Uterus (tissue), 4 donors: Measurements from ENCODE around the gene SKAP2. TPM values are rescaled to one million over a fixed set of nuclear protein-coding genes. Genes with fewer than 3 reads are reported as not detected.

Experiments
- DNase-seq, 2 donors: peaks; one replicate each; pipeline ENCODE4 v3.0.0-alpha.2; 2019 to 2020
- H3K27ac ChIP-seq, 2 donors: fragments of 200-600 bp; sonication (generic); 1 replicate in 1 of 2; 2 replicates in 1 of 2; pipeline ENCODE4 v1.5.1; 2016 to 2018
- H3K27me3 ChIP-seq, 2 donors: fragments of 200-600 bp; sonication (generic); one replicate each; pipeline ENCODE4 v1.5.1; 2018 to 2019; ENCODE audit warnings: control low read depth in 1 of 2
- H3K36me3 ChIP-seq, 2 donors: fragments of 200-600 bp; sonication (generic); one replicate each; pipeline ENCODE4 v1.5.1; 2019; ENCODE audit warnings: control low read depth in 1 of 2
- H3K4me1 ChIP-seq, 2 donors: fragments of 200-600 bp; sonication (generic); one replicate each; pipeline ENCODE4 v1.5.1; 2018 to 2019; ENCODE audit warnings: control low read depth in 1 of 2
- H3K4me3 ChIP-seq, 2 donors: fragments of 200-600 bp; sonication (generic); 1 replicate in 1 of 2; 2 replicates in 1 of 2; pipeline ENCODE4 v1.5.1; 2018 to 2019; ENCODE audit warnings: mild to moderate bottlenecking in 1 of 2
- H3K9me3 ChIP-seq, 2 donors: fragments of 200-600 bp; sonication (generic); one replicate each; pipeline ENCODE4 v1.5.1; 2019; ENCODE audit warnings: control low read depth in 1 of 2
- POLR2A ChIP-seq, 2 donors: fragments of 450-650 bp; IDR thresholded peaks; one replicate each; pipeline ENCODE4 v1.6.1; 2016; ENCODE audit warnings: antibody characterized with exemption in 2 of 2, mild to moderate bottlenecking in 1 of 2, moderate library complexity in 1 of 2
- intact Hi-C: fragments of 100-400 bp; cut with DNase I; formaldehyde crosslinking; loops from one replicate; pipeline ENCODE4 v1.15.1; 2023; ENCODE audit warnings: low total_unique reads
- total RNA-seq, 4 donors: library from RNA; depleted of rRNA in 3 of 4; stranded (reverse); fragments of >200 nt in 3 of 4; gene quantifications; one replicate each; pipeline versions ENCODE4 v1.1.0 to v1.2.4, GENCODE V29; 2014 to 2023
- TF ChIP-seq, protein P1 (sequence below), 4 experiments: fragments of 200-600 bp in 2 of 4; fragments of 450-650 bp in 2 of 4; sonication (generic) in 2 of 4; IDR thresholded peaks; one replicate each; pipeline ENCODE4 v1.5.1; 2016 to 2019; ENCODE audit warnings: antibody characterized with exemption in 4 of 4, mild to moderate bottlenecking in 2 of 4, moderate library complexity in 1 of 4
- donor health status: DM: yes; HTN: yes; CAD: no.

Gene SKAP2
- total RNA-seq, 4 donors from 2014 or later, result 3.3 to 50.6 (median 12.6) TPM

DNA sequence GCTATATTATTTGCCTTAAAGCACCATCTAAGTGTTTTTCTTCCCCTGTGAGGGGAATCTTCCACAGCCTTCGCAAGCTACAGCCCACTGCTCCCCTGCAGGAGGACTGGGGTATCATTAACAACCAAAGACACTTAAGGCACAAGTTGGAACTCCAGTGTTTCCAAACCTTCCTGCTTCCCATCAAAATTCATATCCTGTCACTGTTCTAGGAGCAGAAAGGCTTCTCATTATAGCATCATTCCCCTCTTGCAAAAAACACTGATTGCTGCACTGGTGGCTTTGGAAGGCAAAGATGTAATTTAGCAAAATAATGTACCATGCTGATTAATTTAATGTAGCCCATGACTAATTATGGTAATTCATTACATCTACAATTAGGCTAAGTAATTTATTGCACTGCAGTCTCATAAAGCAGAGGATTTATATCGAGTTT is 207.2 kb downstream of the SKAP2 start:
- no peak overlapping the region for H3K4me3 ChIP-seq
- no peak for TF ChIP-seq POLR2A (IDR thresholded peaks at IDR 0.05)
- TF ChIP-seq, protein P1, sequence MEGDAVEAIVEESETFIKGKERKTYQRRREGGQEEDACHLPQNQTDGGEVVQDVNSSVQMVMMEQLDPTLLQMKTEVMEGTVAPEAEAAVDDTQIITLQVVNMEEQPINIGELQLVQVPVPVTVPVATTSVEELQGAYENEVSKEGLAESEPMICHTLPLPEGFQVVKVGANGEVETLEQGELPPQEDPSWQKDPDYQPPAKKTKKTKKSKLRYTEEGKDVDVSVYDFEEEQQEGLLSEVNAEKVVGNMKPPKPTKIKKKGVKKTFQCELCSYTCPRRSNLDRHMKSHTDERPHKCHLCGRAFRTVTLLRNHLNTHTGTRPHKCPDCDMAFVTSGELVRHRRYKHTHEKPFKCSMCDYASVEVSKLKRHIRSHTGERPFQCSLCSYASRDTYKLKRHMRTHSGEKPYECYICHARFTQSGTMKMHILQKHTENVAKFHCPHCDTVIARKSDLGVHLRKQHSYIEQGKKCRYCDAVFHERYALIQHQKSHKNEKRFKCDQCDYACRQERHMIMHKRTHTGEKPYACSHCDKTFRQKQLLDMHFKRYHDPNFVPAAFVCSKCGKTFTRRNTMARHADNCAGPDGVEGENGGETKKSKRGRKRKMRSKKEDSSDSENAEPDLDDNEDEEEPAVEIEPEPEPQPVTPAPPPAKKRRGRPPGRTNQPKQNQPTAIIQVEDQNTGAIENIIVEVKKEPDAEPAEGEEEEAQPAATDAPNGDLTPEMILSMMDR (IDR thresholded peaks at IDR 0.05), result no peak
- H3K36me3 ChIP-seq, result no peaks in the 10 kb centered on the region
- DNase-seq, result no peak
- intact Hi-C loops, result no loop called here
- H3K27ac ChIP-seq, result no peak overlapping the region
- H3K27me3 ChIP-seq, result peaks cover 0 to 23% of the 10 kb centered on the region in 2 donors
- no peaks in the 10 kb centered on the region for H3K4me1 ChIP-seq
- H3K9me3 ChIP-seq, result no peaks in the 10 kb centered on the region

DNA sequence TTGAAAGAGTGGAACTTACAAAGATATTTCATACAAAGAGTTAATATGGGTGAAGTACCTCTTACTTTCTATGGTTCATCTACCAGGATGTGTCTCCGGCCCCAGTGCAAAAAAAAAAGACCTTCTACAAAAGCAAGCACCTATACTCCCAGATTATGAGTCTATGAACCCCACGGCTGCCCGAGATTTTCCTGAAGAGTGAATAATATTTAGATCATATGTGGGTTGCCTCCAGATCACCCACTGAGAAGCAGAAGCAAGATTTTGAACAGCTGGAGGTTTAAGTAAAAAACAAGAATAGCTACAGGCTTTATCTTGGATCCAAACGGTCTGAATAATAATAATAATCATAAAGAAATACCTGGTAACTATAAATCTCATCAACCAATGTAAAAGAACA is 207.7 kb downstream of the SKAP2 start:
- intact Hi-C loops, result no loop called here
- Histone ChIP-seq H3K36me3 (no peaks in the 10 kb centered on the region), H3K4me1 (no peaks in the 10 kb centered on the region), H3K4me3 (no peak overlapping the region), H3K27me3 (peaks cover 0 to 23% of the 10 kb centered on the region in 2 donors), H3K9me3 (no peaks in the 10 kb centered on the region), H3K27ac (no peak overlapping the region)
- DNase-seq, result no peak
- TF ChIP-seq POLR2A (IDR thresholded peaks at IDR 0.05), result no peak
- TF ChIP-seq, protein P1 (IDR thresholded peaks at IDR 0.05), result no peak

DNA sequence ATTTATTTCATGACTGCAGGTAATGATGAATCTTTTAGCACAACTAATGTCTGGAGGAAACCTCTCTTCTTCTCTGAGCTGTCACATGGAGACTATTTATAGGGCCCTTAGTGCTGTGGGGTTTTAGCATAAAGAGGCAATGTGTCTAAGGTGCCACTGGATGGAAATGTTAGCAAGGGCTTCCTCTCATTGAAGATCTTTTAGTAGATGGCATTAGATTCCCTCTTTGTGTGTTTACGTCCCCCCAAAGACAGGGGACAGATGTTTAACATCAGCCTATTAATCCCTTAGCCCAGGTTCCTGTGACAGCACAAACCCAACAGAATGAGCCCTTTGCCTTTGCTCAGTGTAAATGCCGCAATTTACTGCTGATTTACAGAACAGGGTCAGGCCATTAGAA is 208.6 kb downstream of the SKAP2 start:
- no peak overlapping the region for H3K27ac ChIP-seq
- no peaks in the 10 kb centered on the region for H3K9me3 ChIP-seq
- H3K4me1 ChIP-seq, result no peaks in the 10 kb centered on the region
- TF ChIP-seq POLR2A (IDR thresholded peaks at IDR 0.05), result no peak
- TF ChIP-seq, protein P1 (IDR thresholded peaks at IDR 0.05), result no peak
- no peaks in the 10 kb centered on the region for H3K36me3 ChIP-seq
- H3K27me3 ChIP-seq, result peaks cover 0 to 17% of the 10 kb centered on the region in 2 donors
- no peak for DNase-seq
- H3K4me3 ChIP-seq, result no peak overlapping the region
- intact Hi-C loops, result no loop called here

DNA sequence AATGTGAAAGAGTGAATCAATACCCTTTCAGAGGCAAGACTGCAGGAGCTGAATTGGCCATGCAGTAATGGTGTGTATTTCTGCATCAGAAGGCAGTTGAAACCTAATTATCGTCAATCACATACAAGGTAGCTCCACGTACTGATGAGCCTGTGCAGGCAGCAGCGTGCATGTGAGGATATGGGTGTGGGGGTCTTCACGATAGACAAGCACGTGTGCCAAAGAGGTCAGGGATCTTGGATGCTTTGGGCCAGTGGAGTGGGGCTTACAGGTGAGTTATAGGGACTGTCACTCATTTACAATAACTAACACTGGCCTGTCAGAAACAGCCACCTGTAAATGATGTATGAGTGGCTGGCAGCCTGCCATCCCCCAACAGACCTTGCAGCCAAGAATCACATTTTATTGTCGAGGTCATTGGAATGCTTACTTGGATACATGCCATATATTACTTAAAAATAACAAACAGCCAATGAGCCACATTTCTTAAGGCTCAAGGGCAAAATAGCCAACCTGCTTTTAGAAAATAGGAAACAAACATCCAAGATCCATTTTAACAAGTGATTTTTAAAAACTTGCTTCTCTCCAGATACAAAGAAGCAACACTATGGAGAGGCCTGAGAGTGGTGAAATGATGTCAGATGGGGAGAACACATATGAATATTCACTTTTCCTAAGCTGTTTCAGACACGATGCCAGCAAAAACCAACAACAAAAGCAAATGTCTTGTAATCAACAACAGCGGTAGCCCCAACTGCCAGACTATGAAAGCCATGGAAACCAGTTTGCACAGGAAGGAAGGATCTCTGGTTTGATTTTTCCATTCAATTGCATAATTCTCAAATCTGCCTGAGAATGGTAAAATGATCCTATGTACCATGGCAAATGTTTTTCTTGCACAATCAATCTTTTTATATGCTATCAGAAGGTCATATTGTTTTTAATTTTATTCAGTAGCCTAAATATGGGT is 210.7 kb downstream of the SKAP2 start:
- Histone ChIP-seq H3K27ac (no peak overlapping the region), H3K4me3 (no peak overlapping the region), H3K4me1 (no peaks in the 10 kb centered on the region), H3K9me3 (no peaks in the 10 kb centered on the region), H3K36me3 (no peaks in the 10 kb centered on the region), H3K27me3 (no peaks in the 10 kb centered on the region)
- no peak for TF ChIP-seq POLR2A (IDR thresholded peaks at IDR 0.05)
- TF ChIP-seq, protein P1 (IDR thresholded peaks at IDR 0.05), result no peak
- intact Hi-C loops, result no loop called here
- no peak for DNase-seq

DNA sequence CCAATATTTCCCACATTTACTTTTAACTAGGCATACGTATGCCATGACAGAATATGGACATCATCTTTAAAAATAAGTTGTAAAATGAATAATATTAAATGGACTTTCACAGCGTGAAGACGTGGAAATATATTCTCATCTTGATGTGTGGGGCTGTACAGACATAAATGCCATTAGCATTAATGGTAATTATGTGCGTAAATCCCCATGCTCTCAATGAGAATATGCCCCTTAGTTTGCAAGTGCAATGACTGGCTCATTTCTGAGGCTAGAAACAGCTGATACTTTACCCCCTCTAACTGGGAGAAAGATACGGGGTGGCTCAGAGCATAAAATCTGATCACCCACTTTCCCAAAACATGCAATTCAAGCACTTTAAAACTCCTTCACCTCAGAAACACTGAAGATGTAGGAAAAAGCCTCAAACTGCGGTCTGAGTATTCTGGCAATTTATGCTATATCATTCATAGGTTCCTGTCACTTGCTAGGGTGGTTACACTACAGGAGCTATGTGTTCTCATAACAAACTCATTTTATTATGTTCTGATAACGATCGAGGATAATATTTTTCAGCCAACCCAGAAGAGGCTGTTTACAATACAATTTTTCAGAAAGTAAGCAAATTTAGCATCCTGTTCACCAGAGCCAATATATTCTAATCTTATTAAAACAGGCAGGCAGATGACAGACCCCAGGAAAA is 211.8 kb downstream of the SKAP2 start:
- Histone ChIP-seq H3K36me3 (no peaks in the 10 kb centered on the region), H3K27me3 (no peaks in the 10 kb centered on the region), H3K27ac (no peak overlapping the region), H3K9me3 (no peaks in the 10 kb centered on the region), H3K4me1 (no peaks in the 10 kb centered on the region), H3K4me3 (no peak overlapping the region)
- TF ChIP-seq POLR2A (IDR thresholded peaks at IDR 0.05), result no peak
- TF ChIP-seq, protein P1 (IDR thresholded peaks at IDR 0.05), result no peak
- intact Hi-C loops, result no loop called here
- DNase-seq, result no peak
